Measurements from ENCODE around the gene UNC5A.

The UNC5A gene

GRCh38 chr5:176889321-176890280 is 79.2 kb downstream of the UNC5A start:
- no peaks in the 10 kb centered on the region for H3K9me3 ChIP-seq (ENCODE audit: control insufficient read depth, low read depth, low read length)
- H3K4me3 ChIP-seq (ENCODE audit: low read length), result no peak overlapping the region
- no peak overlapping the region for H3K27ac ChIP-seq (ENCODE audit: low read length)
- no peaks in the 10 kb centered on the region for H3K36me3 ChIP-seq (ENCODE audit: control insufficient read depth, low read depth, low read length)
- H3K27me3 ChIP-seq (ENCODE audit: control insufficient read depth, insufficient read depth, low read length), result no peaks in the 10 kb centered on the region
- H3K9ac ChIP-seq (ENCODE audit: low read length), result no peak overlapping the region
- H3K4me1 ChIP-seq (ENCODE audit: control insufficient read depth, low read depth, low read length), result no peaks in the 10 kb centered on the region

DNA sequence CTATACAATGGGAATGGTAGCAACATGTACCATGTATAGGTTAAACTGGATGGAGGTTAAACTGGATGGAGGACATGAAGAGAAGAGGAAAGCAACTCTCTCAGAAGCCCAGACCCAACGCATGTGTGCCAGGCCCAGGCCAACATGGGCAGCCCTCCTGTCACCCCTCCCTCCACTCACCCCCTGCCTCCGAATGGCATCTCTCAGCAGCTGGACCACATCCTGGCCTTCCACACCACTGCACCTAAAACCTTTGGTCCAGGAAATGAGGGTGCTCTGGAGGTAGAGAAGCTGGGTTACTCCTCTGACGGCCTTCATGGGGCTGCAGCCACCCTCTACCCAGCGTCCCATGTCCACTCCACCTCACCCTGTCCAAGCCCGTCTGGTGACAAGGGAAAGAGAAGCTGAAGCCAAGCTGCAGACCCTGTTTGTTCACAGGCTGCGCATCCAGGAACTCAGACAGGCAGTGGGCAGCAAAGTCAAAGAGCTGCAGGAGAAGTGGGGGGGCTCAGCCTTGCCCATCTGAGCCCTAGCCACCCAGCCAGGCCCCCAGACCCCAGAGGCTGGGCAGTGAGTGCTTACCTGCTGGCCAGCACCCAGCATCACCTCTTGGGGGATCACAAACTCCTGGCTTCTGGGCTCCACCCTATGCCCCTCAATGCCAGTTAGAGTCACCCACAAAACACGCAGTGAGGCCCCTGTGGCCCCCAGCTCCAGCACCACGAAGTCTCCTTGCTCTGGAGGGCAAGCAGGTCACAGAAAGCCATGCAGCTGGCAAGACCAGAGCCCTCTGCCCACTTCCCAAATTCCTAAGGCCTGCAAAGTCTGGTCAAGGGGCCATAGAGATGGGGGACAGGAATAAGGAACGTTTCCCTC is 80.3 kb downstream of the UNC5A start:
- Histone ChIP-seq H3K9ac (ENCODE audit: low read length) (no peak overlapping the region), H3K36me3 (ENCODE audit: control insufficient read depth, low read depth, low read length) (no peaks in the 10 kb centered on the region), H3K4me1 (ENCODE audit: control insufficient read depth, low read depth, low read length) (no peaks in the 10 kb centered on the region), H3K27ac (ENCODE audit: low read length) (no peak overlapping the region), H3K27me3 (ENCODE audit: control insufficient read depth, insufficient read depth, low read length) (no peaks in the 10 kb centered on the region), H3K4me3 (ENCODE audit: low read length) (no peak overlapping the region), H3K9me3 (ENCODE audit: control insufficient read depth, low read depth, low read length) (no peaks in the 10 kb centered on the region)

DNA sequence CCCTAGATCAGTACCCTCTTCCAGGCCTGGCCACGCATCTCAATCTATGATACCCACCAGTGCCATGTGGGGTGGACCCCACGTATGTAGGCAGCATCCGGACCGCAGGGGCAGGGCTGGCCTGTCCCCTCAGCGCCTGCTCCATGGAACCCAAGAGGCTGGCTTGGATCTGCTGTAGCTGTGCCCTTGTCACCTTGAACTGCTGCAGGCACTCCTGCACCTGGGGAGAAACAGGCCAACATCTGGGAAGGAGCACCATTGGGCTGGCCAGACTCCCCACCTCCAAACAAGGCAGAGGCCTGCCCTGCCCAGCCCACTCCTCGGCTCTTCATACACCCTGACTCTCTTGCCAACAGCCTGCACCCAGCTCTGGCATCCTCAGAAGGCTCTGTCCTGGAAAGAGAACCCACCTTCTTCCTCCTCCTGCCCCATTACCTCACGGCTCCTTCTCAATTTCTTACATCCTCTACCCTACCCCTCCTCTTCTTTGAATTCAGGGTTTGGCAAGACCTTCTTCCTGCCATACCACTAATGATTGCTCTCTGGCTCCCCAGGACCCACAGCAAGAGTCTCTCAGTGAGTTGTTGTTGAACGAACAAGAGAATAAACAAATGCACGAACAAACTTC is 81.1 kb downstream of the UNC5A start:
- Histone ChIP-seq H3K27ac (ENCODE audit: low read length) (no peak overlapping the region), H3K9me3 (ENCODE audit: control insufficient read depth, low read depth, low read length) (no peaks in the 10 kb centered on the region)

DNA sequence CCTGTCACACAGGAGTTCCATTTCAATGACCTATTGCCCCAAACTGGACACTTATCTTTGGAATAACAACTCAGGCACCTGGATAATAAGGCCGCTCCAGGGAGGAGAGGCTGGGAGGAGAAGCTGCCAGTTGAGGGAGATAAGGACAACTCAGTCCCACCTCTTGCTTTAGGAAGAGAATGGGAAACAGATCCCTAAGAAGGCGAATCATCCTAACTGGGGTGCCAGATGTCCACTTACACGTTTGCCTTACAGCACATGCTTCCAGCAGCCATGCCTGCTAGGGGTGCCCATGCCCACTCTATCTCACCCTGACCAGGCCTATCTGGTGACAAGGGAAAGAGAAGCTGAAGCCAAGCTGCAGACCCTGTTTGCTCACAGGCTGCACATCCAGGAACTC is 82.3 kb downstream of the UNC5A start:
- Histone ChIP-seq H3K27me3 (ENCODE audit: control insufficient read depth, insufficient read depth, low read length) (no peaks in the 10 kb centered on the region), H3K4me3 (ENCODE audit: low read length) (no peak overlapping the region), H3K36me3 (ENCODE audit: control insufficient read depth, low read depth, low read length) (no peaks in the 10 kb centered on the region), H3K4me1 (ENCODE audit: control insufficient read depth, low read depth, low read length) (no peaks in the 10 kb centered on the region), H3K27ac (ENCODE audit: low read length) (no peak overlapping the region), H3K9ac (ENCODE audit: low read length) (no peak overlapping the region), H3K9me3 (ENCODE audit: control insufficient read depth, low read depth, low read length) (no peaks in the 10 kb centered on the region)

More for the DNA sequence above, 81.1 kb downstream of the UNC5A start:
- Histone ChIP-seq H3K4me1 (ENCODE audit: control insufficient read depth, low read depth, low read length) (no peaks in the 10 kb centered on the region), H3K4me3 (ENCODE audit: low read length) (no peak overlapping the region), H3K36me3 (ENCODE audit: control insufficient read depth, low read depth, low read length) (no peaks in the 10 kb centered on the region), H3K27me3 (ENCODE audit: control insufficient read depth, insufficient read depth, low read length) (no peaks in the 10 kb centered on the region), H3K9ac (ENCODE audit: low read length) (no peak overlapping the region)

GRCh38 chr5:176894298-176894697 is 83.9 kb downstream of the UNC5A start:
- Histone ChIP-seq H3K27me3 (ENCODE audit: control insufficient read depth, insufficient read depth, low read length) (no peaks in the 10 kb centered on the region), H3K9ac (ENCODE audit: low read length) (no peak overlapping the region), H3K4me3 (ENCODE audit: low read length) (no peak overlapping the region), H3K36me3 (ENCODE audit: control insufficient read depth, low read depth, low read length) (no peaks in the 10 kb centered on the region), H3K4me1 (ENCODE audit: control insufficient read depth, low read depth, low read length) (peaks cover 3% of the 10 kb centered on the region), H3K27ac (ENCODE audit: low read length) (no peak overlapping the region), H3K9me3 (ENCODE audit: control insufficient read depth, low read depth, low read length) (no peaks in the 10 kb centered on the region)

- peaks cover 5% of the 10 kb centered on the region for H3K4me1 ChIP-seq (ENCODE audit: control insufficient read depth, low read depth, low read length)
- no peaks in the 10 kb centered on the region for H3K9me3 ChIP-seq (ENCODE audit: control insufficient read depth, low read depth, low read length)
- no peak overlapping the region for H3K27ac ChIP-seq (ENCODE audit: low read length)
- no peak overlapping the region for H3K9ac ChIP-seq (ENCODE audit: low read length)
- H3K27me3 ChIP-seq (ENCODE audit: control insufficient read depth, insufficient read depth, low read length), result no peaks in the 10 kb centered on the region
- H3K36me3 ChIP-seq (ENCODE audit: control insufficient read depth, low read depth, low read length), result no peaks in the 10 kb centered on the region
- H3K4me3 ChIP-seq (ENCODE audit: low read length), result no peak overlapping the region
Measured at GRCh38 chr5:176895831-176896230, 85.5 kb downstream of the UNC5A start.

- no peaks in the 10 kb centered on the region for H3K9me3 ChIP-seq (ENCODE audit: control insufficient read depth, low read depth, low read length)
- no peak overlapping the region for H3K9ac ChIP-seq (ENCODE audit: low read length)
- no peak overlapping the region for H3K4me3 ChIP-seq (ENCODE audit: low read length)
- no peak overlapping the region for H3K27ac ChIP-seq (ENCODE audit: low read length)
- no peaks in the 10 kb centered on the region for H3K36me3 ChIP-seq (ENCODE audit: control insufficient read depth, low read depth, low read length)
- no peaks in the 10 kb centered on the region for H3K27me3 ChIP-seq (ENCODE audit: control insufficient read depth, insufficient read depth, low read length)
- peaks cover 5% of the 10 kb centered on the region for H3K4me1 ChIP-seq (ENCODE audit: control insufficient read depth, low read depth, low read length)
Measured at GRCh38 chr5:176897263-176897662, 86.9 kb downstream of the UNC5A start.

GRCh38 chr5:176899296-176899891 is 89.0 kb downstream of the UNC5A start, which contains the start of gene HK3:
TSS of gene HK3 (minus strand) at chr5:176899346. CDS start at chr5:176896159, 3,187 bp downstream.
- Histone ChIP-seq H3K27ac (ENCODE audit: low read length) (no peak within 1 kb of the TSS), H3K36me3 (ENCODE audit: control insufficient read depth, low read depth, low read length) (peaks cover 19% of the 10 kb centered on the region), H3K4me3 (ENCODE audit: low read length) (no peak within 1 kb of the TSS), H3K9me3 (ENCODE audit: control insufficient read depth, low read depth, low read length) (no peaks in the 10 kb centered on the region), H3K27me3 (ENCODE audit: control insufficient read depth, insufficient read depth, low read length) (no peaks in the 10 kb centered on the region), H3K4me1 (ENCODE audit: control insufficient read depth, low read depth, low read length) (peaks cover 5% of the 10 kb centered on the region), H3K9ac (ENCODE audit: low read length) (no peak within 1 kb of the TSS)

- no peak overlapping the region for H3K27ac ChIP-seq (ENCODE audit: low read length)
- H3K9ac ChIP-seq (ENCODE audit: low read length), result no peak overlapping the region
- peaks cover 5% of the 10 kb centered on the region for H3K4me1 ChIP-seq (ENCODE audit: control insufficient read depth, low read depth, low read length)
Measured at GRCh38 chr5:176899946-176900779, 89.8 kb downstream of the UNC5A start.

GRCh38 chr5:176900780-176901204 is 90.4 kb downstream of the UNC5A start:
- Histone ChIP-seq H3K4me1 (ENCODE audit: control insufficient read depth, low read depth, low read length) (peaks cover 5% of the 10 kb centered on the region), H3K27me3 (ENCODE audit: control insufficient read depth, insufficient read depth, low read length) (no peaks in the 10 kb centered on the region), H3K27ac (ENCODE audit: low read length) (no peak overlapping the region), H3K36me3 (ENCODE audit: control insufficient read depth, low read depth, low read length) (peaks cover 33% of the 10 kb centered on the region), H3K9ac (ENCODE audit: low read length) (no peak overlapping the region), H3K4me3 (ENCODE audit: low read length) (no peak overlapping the region), H3K9me3 (ENCODE audit: control insufficient read depth, low read depth, low read length) (no peaks in the 10 kb centered on the region)

More at GRCh38 chr5:176899946-176900779, 89.8 kb downstream of the UNC5A start:
- no peaks in the 10 kb centered on the region for H3K27me3 ChIP-seq (ENCODE audit: control insufficient read depth, insufficient read depth, low read length)
- H3K9me3 ChIP-seq (ENCODE audit: control insufficient read depth, low read depth, low read length), result no peaks in the 10 kb centered on the region
- H3K36me3 ChIP-seq (ENCODE audit: control insufficient read depth, low read depth, low read length), result peaks cover 26% of the 10 kb centered on the region
- H3K4me3 ChIP-seq (ENCODE audit: low read length), result no peak overlapping the region

All from iPS-18a (cell line).